ENCODE data around the gene LDLRAD4.

GRCh38 chr18:13625355-13625754 is 406.8 kb downstream of the LDLRAD4 start:
- TF ChIP-seq POLR2A (IDR thresholded peaks at IDR 0.05; ENCODE audit: low read depth, low read length), result no peak
- no peak for TF ChIP-seq TAF1 (IDR thresholded peaks at IDR 0.05; ENCODE audit: low read depth, low read length)
- TF ChIP-seq POLR2AphosphoS5 (IDR thresholded peaks at IDR 0.05; ENCODE audit: low read depth, low read length), result no peak

Data from GM12891 (cell line).